ENCODE results near the gene DLG2.
A peak's percentile ranks its signal among the peaks of the same experiment; 100 is the strongest.

Gene DLG2

GRCh38 chr11:84236436-84236835, 1390.7 kb downstream of the DLG2 start:
- DNase-seq, result peak; percentile 46

DNA sequence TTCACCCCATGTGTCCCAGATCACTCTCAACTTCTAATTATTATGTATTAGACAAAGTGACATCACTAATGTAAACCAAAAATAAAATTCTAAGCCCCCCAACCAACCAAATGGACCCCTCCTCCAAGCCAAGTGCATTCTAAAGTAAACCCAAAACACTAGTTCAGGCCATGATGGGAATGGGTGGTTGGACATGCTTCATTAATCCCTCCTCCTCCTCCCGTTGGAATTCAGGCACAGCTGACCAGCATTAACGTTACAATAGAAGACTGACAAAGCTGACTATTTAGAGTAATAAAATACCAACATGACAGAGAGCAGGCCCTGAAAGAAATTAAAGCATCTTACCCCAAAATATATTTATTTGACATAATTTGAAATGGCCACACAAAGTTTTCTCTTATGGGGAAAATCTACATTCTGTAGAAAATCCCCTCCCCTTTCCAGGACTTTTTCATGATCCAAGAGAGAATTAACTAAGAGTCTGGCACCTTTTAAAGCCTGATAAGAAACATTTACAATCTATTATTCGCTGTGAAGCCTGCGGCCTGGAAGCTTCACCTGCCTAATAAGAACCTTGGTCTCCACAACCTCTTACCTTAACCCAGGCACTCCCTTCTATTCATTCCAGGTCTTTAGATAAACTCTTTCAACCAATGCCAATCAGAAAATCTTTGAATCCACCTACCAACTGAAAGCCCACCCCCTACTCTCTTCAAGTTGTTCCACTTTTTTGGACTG, 1392.5 kb downstream of the DLG2 start:
- DNase-seq, result peak; percentile 58

DNA sequence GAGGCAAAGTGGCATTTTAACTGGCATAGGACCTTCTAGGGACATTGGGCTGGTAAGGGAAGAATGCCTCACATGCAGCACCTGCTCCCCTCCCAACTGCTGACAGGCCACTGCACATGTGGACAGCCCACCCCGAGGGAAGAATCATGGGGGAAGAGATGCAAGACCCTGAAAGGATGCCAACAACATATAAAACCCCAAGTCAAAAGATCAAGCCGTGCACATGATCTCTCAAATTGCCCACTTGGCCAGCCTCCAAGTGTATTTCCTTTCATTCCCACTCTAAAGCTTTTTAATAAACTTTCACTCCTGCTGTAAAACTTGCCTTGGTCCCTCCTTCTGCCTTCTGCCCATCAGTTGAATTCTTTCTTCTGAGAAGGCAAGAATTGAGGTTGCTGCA, 1393.1 kb downstream of the DLG2 start:
- peak; percentile 35 for DNase-seq

GRCh38 chr11:84232511-84232910, 1394.6 kb downstream of the DLG2 start:
- DNase-seq, result no peak

GRCh38 chr11:84230402-84230801, 1396.7 kb downstream of the DLG2 start:
- no peak for DNase-seq

DNA sequence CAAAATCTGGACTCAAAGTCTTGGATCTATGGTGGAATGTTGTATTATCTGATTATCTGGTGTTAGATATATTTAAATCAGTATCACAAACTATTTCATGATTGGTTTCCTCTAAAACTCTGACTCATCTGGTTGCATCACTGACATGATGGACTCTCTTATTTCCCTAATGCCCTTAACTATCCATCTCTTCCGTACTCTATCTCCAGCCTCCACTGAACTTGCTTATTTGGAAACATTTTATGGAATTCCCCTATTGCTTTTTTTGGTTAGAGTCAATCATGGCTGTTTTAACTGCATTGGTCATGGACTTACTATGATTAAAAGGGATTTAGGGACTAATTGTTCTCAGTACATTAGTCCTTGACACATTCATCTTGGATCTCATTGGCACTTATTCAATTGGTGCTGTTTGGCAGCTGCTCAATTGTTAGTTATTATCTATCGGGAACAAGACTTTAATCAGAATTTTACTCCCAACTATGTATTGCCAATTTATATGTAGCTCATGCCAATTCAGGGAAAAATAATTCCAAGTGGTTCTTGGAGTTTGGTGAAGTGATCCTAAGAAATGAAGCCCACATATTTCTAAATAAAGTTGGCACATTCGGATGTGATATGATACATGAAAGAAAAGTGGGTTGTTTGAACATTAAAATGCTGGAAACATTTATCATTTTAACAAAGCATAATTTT, 1399.0 kb downstream of the DLG2 start:
- DNase-seq, result no peak

DNA sequence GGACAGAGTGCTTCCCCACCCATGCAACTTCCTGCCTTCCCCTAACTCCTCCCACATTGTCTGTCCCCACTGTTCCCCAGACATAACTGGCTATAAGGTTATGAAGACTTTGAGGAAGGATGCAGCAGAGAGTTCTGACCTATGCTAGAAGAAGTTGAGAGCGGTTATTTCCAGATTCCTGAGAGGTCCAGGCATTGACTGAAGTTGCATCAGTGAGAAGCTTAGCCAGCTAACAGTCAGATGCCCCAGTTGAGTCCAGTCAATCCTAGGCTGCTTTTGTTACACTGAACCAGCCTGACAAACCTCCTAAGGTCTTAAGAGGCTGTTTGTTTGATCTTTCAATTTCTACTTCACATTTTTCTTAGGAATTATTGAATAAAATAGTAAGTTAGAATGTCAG, 1403.1 kb downstream of the DLG2 start:
- DNase-seq, result no peak

GRCh38 chr11:84218318-84218717, 1408.8 kb downstream of the DLG2 start:
- DNase-seq, result no peak

DNA sequence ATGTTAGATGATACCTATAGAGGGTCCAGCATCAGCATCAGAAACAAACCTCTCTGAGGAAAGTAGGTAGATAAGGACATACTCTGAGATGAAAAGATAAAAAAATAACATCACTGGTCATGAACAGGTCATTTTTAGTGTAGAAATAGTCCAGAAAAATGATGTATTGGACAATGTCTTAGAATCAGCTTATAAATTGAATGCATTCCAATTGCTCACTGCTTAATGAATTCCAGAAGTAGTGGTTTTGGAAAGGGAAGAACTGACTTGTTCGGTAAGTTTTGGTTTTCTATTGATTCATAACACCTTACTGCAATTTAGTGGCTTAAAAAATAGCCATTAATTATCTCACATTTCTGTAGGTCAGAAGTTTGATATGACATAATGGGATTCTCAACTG, 1411.5 kb downstream of the DLG2 start:
- no peak for DNase-seq

GRCh38 chr11:84214557-84214956, 1412.6 kb downstream of the DLG2 start:
- no peak for DNase-seq

DNA sequence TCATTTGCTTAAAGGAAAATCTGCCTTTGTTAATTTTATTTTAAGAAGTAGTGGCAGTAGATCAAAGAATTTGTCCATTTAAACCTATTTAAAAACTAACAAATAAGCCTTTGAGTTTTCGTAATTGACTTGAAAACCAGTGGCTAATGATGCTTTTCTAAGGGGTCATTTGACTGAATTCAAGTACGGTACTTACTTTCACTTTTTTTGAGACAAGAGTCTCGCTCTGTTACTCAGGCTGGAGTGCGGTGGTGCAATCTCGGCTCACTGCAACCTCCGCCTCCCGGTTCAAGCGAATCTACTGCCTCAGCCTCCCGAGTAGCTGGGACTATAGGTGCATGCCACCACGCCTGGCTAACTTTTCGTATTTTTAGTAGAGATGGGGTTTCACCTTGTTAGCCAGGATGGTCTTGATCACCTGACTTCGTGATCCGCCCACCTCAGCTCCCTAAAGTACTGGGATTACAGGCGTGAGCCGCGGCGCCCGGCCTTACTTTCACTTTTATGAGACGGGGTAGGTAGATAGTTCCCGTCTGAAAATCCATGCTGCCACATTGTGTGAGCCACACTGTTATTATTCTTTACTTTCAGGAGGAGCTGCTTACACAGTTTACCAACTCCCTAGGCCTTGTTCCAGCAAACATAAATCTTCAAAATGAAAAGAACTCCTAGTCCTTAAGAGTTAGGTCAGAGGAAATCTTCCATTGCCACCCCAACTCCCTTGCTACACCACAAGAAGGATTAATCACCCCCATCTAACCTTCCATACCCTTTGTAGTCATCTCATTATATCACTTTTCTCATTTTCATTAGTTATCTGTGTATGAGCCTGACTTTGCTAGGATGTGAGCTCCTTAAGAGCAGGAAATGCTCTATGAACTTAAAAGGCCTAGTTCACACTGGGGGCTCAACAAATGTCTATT, 1414.4 kb downstream of the DLG2 start:
- no peak for DNase-seq

DNA sequence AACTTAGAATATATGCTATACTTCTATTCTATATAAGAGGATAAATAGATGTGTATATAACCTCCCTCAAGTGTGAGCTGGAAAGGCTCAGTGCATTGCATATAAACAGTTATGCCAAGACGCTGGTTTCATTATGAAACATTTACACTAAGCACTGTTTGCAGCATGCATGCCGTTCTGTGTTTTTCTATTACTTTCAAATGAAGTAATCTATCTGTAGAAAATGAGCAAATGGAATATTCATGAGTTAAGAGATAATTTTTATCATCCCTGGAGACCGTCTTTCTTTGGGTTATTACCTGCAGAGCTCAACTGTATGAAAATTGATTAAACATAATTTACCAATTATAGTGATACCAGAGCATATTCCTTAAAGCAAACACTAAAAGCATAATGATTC, 1415.2 kb downstream of the DLG2 start:
- DNase-seq, result no peak

DNA sequence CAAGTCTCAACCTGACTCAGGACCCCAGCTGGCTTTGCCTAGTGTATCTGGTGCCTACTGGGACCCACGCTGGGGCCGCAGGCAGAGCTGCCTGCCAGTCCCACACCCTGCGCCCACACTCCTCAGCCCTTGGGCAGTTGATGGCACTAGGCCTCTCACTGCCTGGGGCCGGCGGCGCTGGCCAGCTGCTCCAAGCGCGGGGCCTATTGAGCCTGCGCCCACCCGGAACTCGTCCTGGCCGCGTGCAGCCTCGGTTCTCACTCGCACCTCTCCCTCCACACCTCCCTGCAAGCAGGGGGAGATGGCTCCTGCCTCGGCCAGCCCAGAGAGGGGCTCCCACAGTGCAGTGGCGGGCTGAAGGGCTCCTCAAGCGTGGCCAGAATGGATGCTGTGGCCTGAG, 1432.4 kb downstream of the DLG2 start:
- no peak for DNase-seq

- DNase-seq, result no peak
These were observed 1433.4 kb downstream of the DLG2 start for GRCh38 chr11:84193706-84194105.

- no peak for DNase-seq
These were observed 1438.6 kb downstream of the DLG2 start for GRCh38 chr11:84188521-84188920.

GRCh38 chr11:84173078-84173477, 1454.1 kb downstream of the DLG2 start:
- DNase-seq, result peak; percentile 38

GRCh38 chr11:84165139-84165538, 1462.0 kb downstream of the DLG2 start:
- no peak for DNase-seq

- peak; percentile 62 for DNase-seq
These were observed 1462.4 kb downstream of the DLG2 start for GRCh38 chr11:84164728-84165127.

GRCh38 chr11:84163116-84163515, 1464.0 kb downstream of the DLG2 start:
- no peak for DNase-seq

GRCh38 chr11:84157639-84158038, 1469.5 kb downstream of the DLG2 start:
- no peak for DNase-seq

DNA sequence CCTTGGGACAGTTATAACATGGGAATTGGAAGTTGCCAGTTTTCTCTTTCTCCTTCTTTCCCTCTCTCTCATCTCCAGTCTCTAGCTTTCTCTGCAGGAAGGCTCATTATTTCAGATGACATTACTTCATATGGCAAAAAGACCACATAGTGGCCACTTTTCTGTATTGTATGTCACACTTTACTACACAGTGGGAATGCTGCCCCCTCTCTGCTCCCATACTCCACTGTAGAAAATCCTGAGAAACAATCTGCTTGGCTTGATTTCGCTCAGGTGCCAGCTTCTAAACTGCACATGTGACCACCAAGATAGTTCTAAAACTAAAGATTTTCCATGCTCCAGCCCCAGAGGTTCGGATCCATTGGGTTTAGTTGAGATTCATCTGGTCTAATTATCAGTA, 1480.3 kb downstream of the DLG2 start:
- DNase-seq, result no peak

DNA sequence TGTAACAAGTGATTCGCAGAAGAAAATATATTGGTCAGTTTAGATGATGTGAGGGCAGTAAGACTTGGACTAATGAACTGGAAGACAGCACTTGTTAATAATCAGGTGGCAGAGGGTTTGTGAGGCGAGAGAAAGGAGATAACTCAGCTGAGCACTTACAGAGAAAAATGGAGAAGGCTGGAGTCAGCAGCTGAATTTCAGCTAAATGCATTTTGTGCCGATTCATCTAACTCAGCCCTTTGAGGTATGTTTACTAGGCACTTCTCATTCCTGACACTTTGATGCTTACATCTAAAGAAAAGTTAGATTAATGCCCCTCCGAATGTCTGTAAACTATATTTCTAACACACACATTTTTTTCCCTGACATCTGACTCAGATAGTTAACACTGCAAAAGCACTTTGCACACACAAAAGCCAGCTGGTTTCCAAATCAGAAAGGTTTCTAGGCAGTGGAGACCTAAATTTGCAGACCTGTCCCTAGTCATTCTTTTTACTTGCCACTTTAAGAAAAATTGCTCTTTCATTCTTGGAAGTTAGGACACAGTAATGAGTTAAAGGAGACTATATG, 1481.4 kb downstream of the DLG2 start:
- DNase-seq, result no peak

DNA sequence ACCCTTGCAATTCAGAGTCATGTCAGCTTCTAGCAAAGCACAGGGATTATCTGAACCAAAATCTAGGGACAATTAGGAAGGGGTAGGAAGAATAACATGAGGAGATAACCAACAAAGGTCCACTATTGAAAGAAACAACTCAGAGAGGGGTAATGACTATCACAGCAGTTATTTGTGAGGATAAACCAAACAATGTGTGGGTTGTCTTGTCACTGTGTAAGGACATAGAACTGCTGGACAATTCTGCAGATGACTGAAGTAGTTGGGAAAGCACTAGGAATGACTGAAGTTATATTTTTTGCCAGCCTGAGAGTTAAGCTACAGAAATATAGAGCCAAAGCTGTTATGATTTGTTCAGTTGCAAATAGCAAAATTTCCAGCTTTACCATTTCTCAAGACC, 1482.6 kb downstream of the DLG2 start:
- DNase-seq, result no peak
